ENCODE measurements around the gene COA4.
A peak's percentile ranks its signal among the peaks of the same experiment; 100 is the strongest.
"Not testable (repeated sequence)": the region's sequence is repeated elsewhere in the genome, so short reads cannot be mapped to it uniquely, and the experiment has no call there.

The COA4 gene

GRCh38 chr11:73876424-73877310 lies at the start of gene COA4, which contains the start of gene PAAF1:
COA4 (minus strand) TSS chr11:73876846; CDS start chr11:73873378, 3,468 bp downstream.
PAAF1 (plus strand) TSS chr11:73876999; CDS start chr11:73877022, 23 bp downstream.
- DNase-seq, result peak; percentile 100

- no peak for DNase-seq
Measured at GRCh38 chr11:73921180-73921579, 44.5 kb upstream of the COA4 start.

- no peak for DNase-seq
Measured at GRCh38 chr11:73916435-73916834, 39.8 kb upstream of the COA4 start.

- DNase-seq, result no peak
Measured at GRCh38 chr11:73914284-73914683, 37.6 kb upstream of the COA4 start.

GRCh38 chr11:73913472-73913871 lies 36.8 kb upstream of the COA4 start:
- no peak for DNase-seq

- DNase-seq, result no peak
Measured at GRCh38 chr11:73912026-73912425, 35.4 kb upstream of the COA4 start.

- DNase-seq, result no peak
Measured at GRCh38 chr11:73907191-73907590, 30.5 kb upstream of the COA4 start.

GRCh38 chr11:73902303-73902702 lies 25.7 kb upstream of the COA4 start:
- no peak for DNase-seq

GRCh38 chr11:73894725-73895335 lies 18.2 kb upstream of the COA4 start:
- no peak for DNase-seq

GRCh38 chr11:73893041-73893440 lies 16.4 kb upstream of the COA4 start:
- no peak for DNase-seq

- DNase-seq, result no peak
Measured at GRCh38 chr11:73889536-73889935, 12.9 kb upstream of the COA4 start.

GRCh38 chr11:73889019-73889418 lies 12.4 kb upstream of the COA4 start:
- DNase-seq, result peak; percentile 34

GRCh38 chr11:73888244-73888643 lies 11.6 kb upstream of the COA4 start:
- no peak for DNase-seq

- no peak for DNase-seq
Measured at GRCh38 chr11:73883856-73884255, 7.2 kb upstream of the COA4 start.

GRCh38 chr11:73880449-73880848 lies 3.8 kb upstream of the COA4 start:
- DNase-seq, result not testable (repeated sequence)

- no peak for DNase-seq
Measured at GRCh38 chr11:73878771-73879170, 2.1 kb upstream of the COA4 start.

GRCh38 chr11:73875840-73876239 lies 806 bp downstream of the COA4 start:
- DNase-seq, result peak; percentile 53

GRCh38 chr11:73875380-73875779 lies 1.3 kb downstream of the COA4 start:
- no peak for DNase-seq

GRCh38 chr11:73872749-73873357 lies 3.8 kb downstream of the COA4 start:
- DNase-seq, result no peak

GRCh38 chr11:73870261-73870660 lies 6.4 kb downstream of the COA4 start:
- no peak for DNase-seq

GRCh38 chr11:73869332-73869949 lies 7.2 kb downstream of the COA4 start:
- DNase-seq, result no peak

- peak; percentile 22 for DNase-seq
Measured at GRCh38 chr11:73866586-73866996, 10.1 kb downstream of the COA4 start.

- no peak for DNase-seq
Measured at GRCh38 chr11:73866095-73866579, 10.5 kb downstream of the COA4 start.

Measured in NCI-H69 (cell line).